Prostate gland (tissue), 2 donors: ENCODE data around the gene TMX3. TPM values are rescaled to one million over a fixed set of nuclear protein-coding genes. Genes with fewer than 3 reads are reported as not detected.

Experiments
- DNase-seq: peaks from one replicate; pipeline ENCODE4 v3.0.0-alpha.2; 2019; ENCODE audit warnings: low spot score
- H3K27ac ChIP-seq, 2 donors: fragments of 200-600 bp; sonication (generic); 2 replicates each; pipeline ENCODE4 v1.5.1; 2017 to 2019
- H3K27me3 ChIP-seq: fragments of 200-600 bp; sonication (generic); replicated peaks from 2 replicates; pipeline ENCODE4 v1.5.1; 2019; ENCODE audit not compliant: insufficient read depth
- H3K36me3 ChIP-seq, 2 donors: fragments of 200-600 bp; sonication (generic); 1 replicate in 1 of 2; 2 replicates in 1 of 2; pipeline versions ENCODE4 v1.5.1 to v1.8.1; 2017 to 2019
- H3K4me1 ChIP-seq: fragments of 200-600 bp; sonication (generic); replicated peaks from 2 replicates; pipeline ENCODE4 v1.5.1; 2019
- H3K4me3 ChIP-seq, 2 donors: fragments of 200-600 bp; sonication (generic); 2 replicates each; pipeline ENCODE4 v1.5.1; 2017 to 2019
- H3K9me3 ChIP-seq: fragments of 200-600 bp; sonication (generic); 2 replicates; pipeline ENCODE4 v1.5.1; 2017
- POLR2A ChIP-seq: fragments of 450-650 bp; IDR thresholded peaks from one replicate; pipeline ENCODE4 v1.6.1; 2016; ENCODE audit warnings: antibody characterized with exemption, mild to moderate bottlenecking
- POLR2AphosphoS5 ChIP-seq: sonication (generic); formaldehyde crosslinking; IDR thresholded peaks from one replicate; pipeline ENCODE4 v1.6.1; 2017; ENCODE audit warnings: antibody characterized with exemption
- WGBS: methylation state at CpG from one replicate; pipeline ENCODE4 v1.1.5; 2018; 5-methylcytosine and 5-hydroxymethylcytosine counted together
- intact Hi-C: fragments of 100-400 bp; cut with DNase I; formaldehyde crosslinking; loops from one replicate; pipeline ENCODE4 v1.14.2; 2022
- total RNA-seq, 2 donors: library from RNA; depleted of rRNA; stranded (reverse); fragments of >200 nt; gene quantifications; one replicate each; pipeline ENCODE4 v1.1.0, GENCODE V29; 2016
- TF ChIP-seq, protein P1 (sequence below), 4 experiments: fragments of 200-600 bp in 2 of 4; fragments of 450-650 bp in 2 of 4; sonication (generic) in 2 of 4; IDR thresholded peaks; 1 replicate in 3 of 4; 2 replicates in 1 of 4; pipeline ENCODE4 v1.5.1; 2016 to 2019; ENCODE audit warnings: antibody characterized with exemption in 4 of 4, mild to moderate bottlenecking in 2 of 4, moderate library complexity in 2 of 4

The TMX3 gene
- total RNA-seq, 2 donors from 2014 or later: 32.3 to 37.1 TPM

DNA sequence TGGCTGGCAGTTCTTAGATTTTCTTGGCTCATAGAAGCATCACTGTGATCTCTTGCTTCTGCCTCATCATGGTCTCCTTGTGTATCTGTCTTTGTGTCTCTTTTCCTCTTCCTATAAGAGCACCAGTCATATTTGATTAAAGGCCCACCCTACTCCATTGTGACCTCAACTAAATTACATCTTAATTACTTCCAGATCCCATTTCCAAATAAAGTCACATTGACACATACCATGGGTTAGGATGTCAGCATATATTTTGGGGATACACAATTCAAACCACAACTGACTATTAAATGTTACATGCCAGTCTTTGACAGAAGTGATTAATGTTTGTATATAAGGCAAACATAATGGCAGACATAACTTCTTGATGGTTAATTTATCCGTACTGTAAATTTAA is 27.3 kb upstream of the TMX3 start:
- intact Hi-C loops: no loop called here
- H3K9me3 ChIP-seq: no peaks in the 10 kb centered on the region
- no peaks in the 10 kb centered on the region for H3K27me3 ChIP-seq
- no peak overlapping the region for H3K27ac ChIP-seq
- WGBS: 42% methylated on average over 1 of the region's 1 CpG
- TF ChIP-seq POLR2AphosphoS5 (no peak), POLR2A (no peak)
- TF ChIP-seq, protein P1, sequence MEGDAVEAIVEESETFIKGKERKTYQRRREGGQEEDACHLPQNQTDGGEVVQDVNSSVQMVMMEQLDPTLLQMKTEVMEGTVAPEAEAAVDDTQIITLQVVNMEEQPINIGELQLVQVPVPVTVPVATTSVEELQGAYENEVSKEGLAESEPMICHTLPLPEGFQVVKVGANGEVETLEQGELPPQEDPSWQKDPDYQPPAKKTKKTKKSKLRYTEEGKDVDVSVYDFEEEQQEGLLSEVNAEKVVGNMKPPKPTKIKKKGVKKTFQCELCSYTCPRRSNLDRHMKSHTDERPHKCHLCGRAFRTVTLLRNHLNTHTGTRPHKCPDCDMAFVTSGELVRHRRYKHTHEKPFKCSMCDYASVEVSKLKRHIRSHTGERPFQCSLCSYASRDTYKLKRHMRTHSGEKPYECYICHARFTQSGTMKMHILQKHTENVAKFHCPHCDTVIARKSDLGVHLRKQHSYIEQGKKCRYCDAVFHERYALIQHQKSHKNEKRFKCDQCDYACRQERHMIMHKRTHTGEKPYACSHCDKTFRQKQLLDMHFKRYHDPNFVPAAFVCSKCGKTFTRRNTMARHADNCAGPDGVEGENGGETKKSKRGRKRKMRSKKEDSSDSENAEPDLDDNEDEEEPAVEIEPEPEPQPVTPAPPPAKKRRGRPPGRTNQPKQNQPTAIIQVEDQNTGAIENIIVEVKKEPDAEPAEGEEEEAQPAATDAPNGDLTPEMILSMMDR (IDR thresholded peaks at IDR 0.05): no peak
- no peaks in the 10 kb centered on the region for H3K4me1 ChIP-seq
- no peak overlapping the region for H3K4me3 ChIP-seq
- H3K36me3 ChIP-seq: no peaks in the 10 kb centered on the region
- DNase-seq: no peak

DNA sequence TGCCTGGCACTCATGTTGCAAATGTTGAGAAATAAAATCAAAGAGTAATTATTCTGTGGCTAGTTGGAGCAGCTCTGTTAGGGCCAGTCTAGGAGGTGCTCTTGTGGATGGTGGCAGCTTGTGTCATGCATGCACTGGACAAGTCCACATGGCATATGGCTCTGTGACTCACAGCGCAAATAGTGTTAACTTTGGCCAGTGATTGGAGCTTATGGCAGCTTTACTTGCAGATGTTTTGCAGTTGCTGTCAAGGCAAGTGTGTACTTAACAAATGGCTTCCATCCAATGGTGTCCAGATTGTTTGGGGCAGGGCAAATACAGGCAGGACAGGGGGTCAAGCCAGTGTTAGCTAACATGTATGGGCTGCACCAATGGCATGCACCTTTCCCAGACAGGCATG is 26.1 kb upstream of the TMX3 start:
- Histone ChIP-seq H3K4me3 (no peak overlapping the region), H3K27ac (no peak overlapping the region), H3K4me1 (no peaks in the 10 kb centered on the region), H3K36me3 (no peaks in the 10 kb centered on the region), H3K9me3 (no peaks in the 10 kb centered on the region), H3K27me3 (no peaks in the 10 kb centered on the region)
- WGBS: 100% methylated on average over 1 of the region's 1 CpG
- DNase-seq: no peak
- TF ChIP-seq POLR2AphosphoS5 (no peak), POLR2A (no peak)
- TF ChIP-seq, protein P1 (IDR thresholded peaks at IDR 0.05): no peak
- intact Hi-C loops: no loop called here

DNA sequence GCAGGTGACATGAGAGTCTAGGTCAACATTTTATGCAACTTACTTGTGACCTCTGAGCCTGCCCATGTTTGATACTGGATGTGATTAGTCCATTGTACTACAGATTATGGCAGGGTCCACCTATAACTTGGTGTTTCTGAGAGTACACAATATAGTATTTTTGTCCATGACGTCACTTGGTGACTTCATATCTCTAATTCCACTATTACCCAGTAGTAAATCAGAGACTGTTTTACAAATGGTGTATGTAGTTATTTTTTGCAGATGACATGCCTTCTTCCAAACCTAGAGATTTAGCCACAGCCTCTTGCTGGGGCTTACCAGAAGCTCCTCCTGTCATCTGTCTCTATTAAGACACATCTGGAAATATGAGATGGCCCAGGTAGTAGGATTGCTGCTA is 24.6 kb upstream of the TMX3 start:
- no peak for DNase-seq
- H3K27ac ChIP-seq: no peak overlapping the region
- H3K4me3 ChIP-seq: no peak overlapping the region
- no peaks in the 10 kb centered on the region for H3K36me3 ChIP-seq
- TF ChIP-seq, protein P1 (IDR thresholded peaks at IDR 0.05): no peak
- no peak for TF ChIP-seq POLR2A
- intact Hi-C loops: no loop called here
- WGBS: 97% methylated on average over 1 of the region's 1 CpG
- no peaks in the 10 kb centered on the region for H3K27me3 ChIP-seq
- no peaks in the 10 kb centered on the region for H3K9me3 ChIP-seq
- H3K4me1 ChIP-seq: no peaks in the 10 kb centered on the region

DNA sequence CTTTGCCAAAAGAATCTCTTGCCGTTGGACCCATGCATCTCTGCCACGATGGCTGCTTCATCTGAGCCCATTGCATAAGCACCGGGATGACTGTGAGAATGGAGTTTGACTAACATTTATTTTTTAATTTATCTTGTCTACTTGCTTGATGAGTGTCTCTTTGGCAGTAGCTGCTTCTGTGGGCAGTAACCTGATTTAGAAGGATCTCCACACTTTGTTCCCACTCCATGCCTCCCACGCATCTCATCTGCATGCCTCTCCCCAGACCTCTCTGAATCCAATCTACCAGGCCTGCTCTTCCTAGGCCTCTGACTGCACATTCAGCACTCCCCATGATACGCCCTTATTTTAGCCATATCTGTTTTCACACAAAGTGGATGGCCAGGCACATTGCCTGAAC is 23.7 kb upstream of the TMX3 start:
- no peak overlapping the region for H3K27ac ChIP-seq
- no peak overlapping the region for H3K4me3 ChIP-seq
- 95% methylated on average over 5 of the region's 5 CpGs for WGBS
- H3K36me3 ChIP-seq: no peaks in the 10 kb centered on the region
- DNase-seq: no peak
- intact Hi-C loops: no loop called here
- no peak for TF ChIP-seq POLR2A
- TF ChIP-seq POLR2AphosphoS5: no peak
- TF ChIP-seq, protein P1 (IDR thresholded peaks at IDR 0.05): no peak
- no peaks in the 10 kb centered on the region for H3K4me1 ChIP-seq
- H3K9me3 ChIP-seq: no peaks in the 10 kb centered on the region
- H3K27me3 ChIP-seq: no peaks in the 10 kb centered on the region

DNA sequence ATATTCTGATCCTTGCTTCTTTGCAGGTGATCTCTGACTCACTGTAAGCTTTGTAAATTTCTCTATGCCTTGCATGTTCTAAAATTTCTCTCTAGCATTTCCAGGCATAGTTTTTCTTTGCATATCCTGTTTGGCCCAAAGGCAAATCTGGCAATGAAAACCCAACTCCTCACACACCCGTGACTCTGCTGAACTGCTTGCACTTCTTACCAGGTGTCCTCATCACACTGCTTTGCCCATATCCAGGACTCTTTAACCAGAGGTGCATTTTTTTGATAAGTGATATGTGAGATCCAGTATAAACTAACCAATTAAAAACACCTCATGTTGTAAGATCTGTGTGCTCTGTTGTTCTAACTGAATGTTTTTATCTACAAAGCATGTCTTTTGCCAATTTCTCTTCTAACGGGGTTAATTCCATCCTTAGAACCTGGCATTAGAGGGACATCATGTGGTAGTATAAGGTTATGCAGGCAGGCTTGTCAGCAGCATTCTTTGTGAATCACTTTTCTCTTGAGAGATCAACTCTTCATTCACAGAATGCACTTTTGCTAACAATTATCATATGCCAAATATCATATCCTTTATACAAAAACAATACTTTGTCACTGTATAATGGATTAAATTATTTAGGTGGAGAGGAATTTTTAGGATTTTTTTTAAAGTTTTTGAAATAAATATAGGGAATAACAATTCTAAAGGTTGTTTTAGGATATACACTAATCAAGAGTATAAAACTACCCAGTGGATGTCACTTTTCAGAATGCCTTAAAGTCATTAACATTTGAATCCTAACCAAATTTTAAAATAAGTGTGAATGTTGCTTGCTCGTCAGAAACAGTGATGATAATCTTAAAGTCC is 20.8 kb upstream of the TMX3 start:
- intact Hi-C loops: no loop called here
- H3K27me3 ChIP-seq: no peaks in the 10 kb centered on the region
- DNase-seq: no peak
- WGBS: 24% methylated on average over 3 of the region's 3 CpGs
- no peak for TF ChIP-seq POLR2A
- TF ChIP-seq, protein P1 (IDR thresholded peaks at IDR 0.05): peak in 2 of 4 experiments; percentile 43 to 59
- no peaks in the 10 kb centered on the region for H3K36me3 ChIP-seq
- H3K27ac ChIP-seq: no peak overlapping the region
- no peak overlapping the region for H3K4me3 ChIP-seq
- no peaks in the 10 kb centered on the region for H3K4me1 ChIP-seq
- H3K9me3 ChIP-seq: no peaks in the 10 kb centered on the region
